ENCODE results near the gene LTBP4.

The LTBP4 gene

DNA sequence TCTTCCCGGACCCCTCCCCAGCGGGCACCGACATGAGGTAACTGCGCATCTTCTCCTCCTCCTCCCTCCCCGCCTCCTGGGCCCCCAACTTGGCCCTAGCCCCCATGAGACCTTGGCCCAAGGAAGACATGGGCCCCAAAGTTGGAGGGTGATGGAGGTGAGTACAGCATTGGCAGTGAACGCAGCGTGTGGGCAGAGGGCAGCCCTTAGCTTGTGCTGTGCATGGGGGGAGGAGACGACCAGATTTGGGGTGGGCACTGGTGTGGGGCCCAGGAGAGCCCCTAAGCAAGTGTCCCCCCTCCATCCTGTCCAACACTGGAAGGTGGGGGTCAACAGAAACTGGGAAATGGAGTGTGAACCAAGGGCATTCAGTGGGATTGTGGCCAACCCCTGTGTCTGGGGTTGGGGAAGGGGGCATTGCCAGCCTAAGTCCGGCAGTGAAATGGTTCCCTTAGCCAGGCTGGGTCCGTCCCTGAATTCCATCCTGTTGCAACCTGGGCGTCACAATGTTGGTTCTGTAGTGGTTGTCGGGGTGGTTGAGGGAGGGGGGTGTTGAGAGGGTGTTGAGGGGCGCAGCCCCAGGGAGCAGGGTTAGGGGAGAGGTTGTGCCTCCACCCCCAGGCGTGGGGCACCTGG, 65.8 kb downstream of the LTBP4 start:
- DNase-seq = no peak

DNA sequence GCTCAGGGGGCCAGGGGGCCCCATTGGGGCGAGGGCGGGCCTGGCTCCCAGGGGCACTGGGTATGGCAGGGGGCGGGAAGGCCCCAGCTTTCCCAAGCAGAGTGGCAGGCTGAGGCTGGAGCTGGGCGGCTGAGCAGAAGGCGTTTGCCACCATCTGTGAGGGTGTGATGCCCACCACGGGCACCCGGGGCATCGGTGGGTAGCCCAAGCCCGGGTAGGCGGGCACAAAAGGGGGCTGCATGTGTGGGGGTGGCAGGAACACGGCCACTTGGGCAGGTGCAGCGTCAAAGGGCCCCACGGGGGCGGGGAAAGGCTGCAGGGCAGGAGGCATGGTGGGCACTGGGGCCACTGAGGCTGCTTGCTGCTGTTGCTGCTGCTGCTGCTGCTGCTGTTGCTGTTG, 66.4 kb downstream of the LTBP4 start:
- DNase-seq = no peak

DNA sequence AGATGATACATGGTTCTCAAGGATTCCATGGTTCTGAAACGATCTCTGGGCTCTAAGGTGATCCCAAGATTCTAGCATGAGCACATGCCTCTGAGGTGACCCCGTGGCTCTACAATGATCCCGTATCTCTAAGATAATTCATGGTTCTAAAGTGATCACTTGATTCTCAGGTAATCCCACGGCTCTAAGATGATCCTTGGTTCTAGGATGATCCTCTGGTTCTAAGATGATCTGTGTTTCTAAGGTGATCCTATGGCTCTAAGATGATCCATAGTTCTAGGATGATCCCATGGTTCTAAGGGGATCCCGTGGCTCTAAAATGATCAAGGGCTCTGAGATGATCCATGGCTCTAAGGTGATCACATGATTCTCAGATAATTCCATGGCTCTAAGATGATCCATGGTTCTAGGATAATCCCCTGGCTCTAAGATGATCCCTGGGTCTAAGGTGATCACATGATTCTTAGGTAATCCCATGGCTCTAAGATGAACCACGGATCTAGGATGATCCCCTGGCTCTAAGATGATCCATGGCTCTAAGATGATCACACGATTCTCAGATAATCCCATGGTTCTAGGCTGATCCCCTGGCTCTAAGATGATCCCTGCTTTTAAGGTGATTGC, 67.9 kb downstream of the LTBP4 start:
- no peak for DNase-seq

DNA sequence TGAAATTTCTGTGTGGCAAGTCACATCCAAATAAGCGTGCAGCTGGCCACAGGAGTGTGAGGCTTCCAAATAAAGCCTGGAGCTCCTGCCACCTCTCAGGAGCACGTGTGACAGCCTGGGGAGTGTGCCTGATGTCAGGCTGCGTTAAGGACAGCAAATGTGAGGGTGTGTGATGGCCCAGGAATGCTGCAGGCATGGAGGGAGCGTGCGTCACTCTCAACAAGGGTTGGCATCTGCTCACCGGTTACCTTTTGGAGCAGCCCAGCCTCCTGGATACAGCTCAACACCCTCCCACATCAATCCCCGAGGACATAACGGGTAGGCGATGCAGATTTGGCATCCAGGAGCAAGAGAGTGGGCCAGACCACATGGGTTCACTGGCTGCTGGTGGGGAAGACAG, 70.2 kb downstream of the LTBP4 start:
- DNase-seq = no peak

DNA sequence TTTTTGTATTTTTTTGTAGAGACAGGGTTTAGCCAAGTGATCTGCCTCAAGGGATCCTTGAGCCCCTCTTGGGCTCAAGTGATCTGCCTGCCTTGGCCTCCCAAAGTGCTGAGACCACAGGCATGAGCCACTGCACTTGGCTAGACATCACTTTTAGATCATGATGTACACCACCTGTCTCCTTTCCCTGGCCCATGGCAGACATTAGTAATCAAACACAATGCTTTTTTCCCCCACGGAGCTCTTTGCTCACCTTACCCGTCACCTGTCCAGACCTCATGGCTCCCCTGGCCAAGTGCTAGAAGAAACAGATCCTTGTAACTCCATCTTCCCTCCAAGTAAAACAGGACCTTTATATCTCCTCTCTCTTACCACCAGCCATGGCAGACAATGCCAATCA, 70.9 kb downstream of the LTBP4 start:
- no peak for DNase-seq

DNA sequence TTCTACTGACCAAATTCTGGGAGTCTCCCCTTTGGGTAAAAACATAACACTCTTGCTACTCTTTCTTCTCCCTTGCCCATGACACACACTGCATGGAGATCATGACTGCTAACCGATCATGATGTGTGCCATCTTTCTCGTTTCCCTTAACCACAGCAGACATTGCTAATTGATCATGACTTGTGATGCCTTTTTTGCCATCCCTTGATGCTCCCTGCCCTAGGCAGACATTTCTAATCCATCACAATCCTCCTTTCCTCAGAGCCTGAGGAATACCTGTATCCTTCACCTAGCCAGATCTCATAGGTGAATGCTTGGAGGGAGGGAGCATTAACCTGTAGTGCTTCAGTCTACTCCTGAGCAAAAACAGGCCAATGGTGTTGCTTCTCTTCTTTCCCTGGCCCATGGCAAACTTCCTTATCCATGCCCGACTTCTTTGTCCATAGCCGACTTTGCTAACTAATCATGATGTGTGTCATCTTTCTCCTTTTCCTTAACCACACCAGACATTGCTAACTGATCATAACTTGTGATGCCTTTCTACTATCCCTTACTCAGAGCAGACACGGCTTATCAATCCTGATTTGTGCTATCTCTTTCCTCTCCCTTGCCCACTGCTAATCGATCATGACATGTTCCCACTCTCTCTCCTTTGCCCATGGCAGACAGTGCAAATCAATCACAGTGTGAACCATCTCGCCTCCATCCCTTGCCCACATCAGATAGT, 71.6 kb downstream of the LTBP4 start:
- no peak for DNase-seq

DNA sequence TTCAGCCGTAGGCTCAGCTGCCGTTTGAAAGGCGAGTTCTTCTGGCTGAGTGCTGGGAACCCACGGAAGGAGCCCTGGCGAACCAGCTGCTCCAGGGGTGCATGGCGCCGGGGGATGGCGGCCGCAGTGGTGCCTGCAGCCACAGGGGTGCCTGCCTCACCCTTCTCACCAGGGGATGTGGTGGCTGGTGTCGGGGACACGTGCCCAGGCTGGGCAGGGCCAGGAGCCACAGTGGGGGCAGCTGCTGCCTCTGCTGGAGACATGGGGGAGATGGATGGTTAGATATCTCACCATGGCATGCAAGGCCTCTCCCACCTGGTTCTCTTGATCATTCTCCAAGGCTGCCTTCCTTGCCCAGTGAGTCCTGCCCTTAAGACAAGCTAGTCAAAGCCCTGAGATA, 72.2 kb downstream of the LTBP4 start:
- DNase-seq = no peak

DNA sequence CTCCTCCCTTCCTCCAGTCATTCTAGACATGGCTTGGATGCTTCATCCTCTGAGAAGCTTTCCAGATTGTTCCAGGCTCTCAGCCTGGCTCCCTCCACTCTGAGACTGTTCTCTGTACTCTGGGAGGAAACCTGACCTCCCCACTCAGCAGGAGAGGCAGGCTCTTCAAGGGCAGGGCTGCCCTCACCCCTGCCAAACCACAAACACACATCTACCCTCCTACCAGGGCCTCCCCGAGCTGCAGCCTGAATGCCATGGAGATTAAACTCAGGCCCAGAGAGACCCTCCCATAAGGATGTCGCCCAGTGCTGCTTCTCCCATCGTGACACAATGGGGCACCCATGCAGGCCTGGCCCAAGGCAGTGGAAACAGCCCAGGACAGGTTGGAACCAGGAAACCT, 73.1 kb downstream of the LTBP4 start:
- no peak for DNase-seq

DNA sequence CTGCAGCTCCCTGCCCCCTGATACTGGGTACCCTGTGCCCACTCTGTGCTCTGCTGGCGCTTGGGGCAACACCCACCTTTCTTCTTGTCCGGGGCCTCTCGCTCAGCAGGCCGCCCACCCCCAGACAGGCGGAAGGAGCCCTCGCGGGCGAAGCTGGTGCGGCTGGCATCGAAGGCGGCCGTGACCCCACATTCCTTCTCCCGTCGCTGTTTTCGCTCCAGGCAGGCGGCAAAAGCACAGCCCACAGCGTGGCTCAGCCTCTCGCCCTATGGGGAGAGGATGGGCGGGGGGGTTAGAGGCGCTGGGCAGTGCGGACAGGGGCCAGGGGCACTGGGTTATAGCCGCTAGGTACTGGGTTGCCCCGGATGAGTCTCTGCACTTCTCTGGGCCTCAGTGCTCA, 76.0 kb downstream of the LTBP4 start:
- no peak for DNase-seq

All from inflammatory macrophage (primary cell).